ENCODE data around the gene STUB1.

STUB1 gene

DNA sequence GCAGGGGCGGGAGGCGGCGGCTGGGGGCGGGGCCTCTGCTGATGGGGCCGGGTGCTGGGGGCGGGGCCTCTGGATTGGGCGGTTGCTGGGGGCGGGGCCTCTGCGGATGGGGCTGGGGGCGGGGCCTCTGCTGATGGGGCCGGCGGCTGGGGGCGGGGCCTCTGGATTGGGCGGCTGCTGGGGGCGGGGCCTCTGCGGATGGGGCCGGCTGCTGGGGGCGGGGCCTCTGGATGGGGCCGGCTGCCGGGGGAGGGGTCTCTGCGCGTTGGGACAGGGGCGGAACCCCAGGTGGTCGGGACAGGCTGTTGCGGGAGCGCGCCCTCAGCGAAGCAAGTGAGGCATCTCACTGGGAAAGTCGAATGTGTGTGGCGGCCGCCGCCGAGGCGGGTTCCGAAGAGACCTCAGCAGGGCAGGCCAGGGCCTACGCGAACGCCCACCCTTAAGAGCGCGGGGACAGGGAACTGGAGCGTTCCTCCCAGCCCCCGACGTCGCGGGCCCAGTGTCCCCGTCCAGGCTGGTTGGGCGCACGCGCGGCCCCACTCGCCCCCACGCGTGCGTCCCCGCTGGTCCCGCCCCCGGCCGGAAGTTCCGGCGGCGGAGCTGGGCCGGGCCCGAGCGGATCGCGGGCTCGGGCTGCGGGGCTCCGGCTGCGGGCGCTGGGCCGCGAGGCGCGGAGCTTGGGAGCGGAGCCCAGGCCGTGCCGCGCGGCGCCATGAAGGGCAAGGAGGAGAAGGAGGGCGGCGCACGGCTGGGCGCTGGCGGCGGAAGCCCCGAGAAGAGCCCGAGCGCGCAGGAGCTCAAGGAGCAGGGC lies at the start of gene STUB1:
TSS of gene STUB1 (plus strand) at position 597 of the 811 bp plus-strand sequence. CDS start at position 713, 116 bp downstream.
- H3K4me3 ChIP-seq (ENCODE audit: low read length) = peak within 1 kb of the TSS; percentile 95
- TF ChIP-seq ZNF274 (IDR thresholded peaks at IDR 0.05; ENCODE audit: low read depth, low read length) = no peak

DNA sequence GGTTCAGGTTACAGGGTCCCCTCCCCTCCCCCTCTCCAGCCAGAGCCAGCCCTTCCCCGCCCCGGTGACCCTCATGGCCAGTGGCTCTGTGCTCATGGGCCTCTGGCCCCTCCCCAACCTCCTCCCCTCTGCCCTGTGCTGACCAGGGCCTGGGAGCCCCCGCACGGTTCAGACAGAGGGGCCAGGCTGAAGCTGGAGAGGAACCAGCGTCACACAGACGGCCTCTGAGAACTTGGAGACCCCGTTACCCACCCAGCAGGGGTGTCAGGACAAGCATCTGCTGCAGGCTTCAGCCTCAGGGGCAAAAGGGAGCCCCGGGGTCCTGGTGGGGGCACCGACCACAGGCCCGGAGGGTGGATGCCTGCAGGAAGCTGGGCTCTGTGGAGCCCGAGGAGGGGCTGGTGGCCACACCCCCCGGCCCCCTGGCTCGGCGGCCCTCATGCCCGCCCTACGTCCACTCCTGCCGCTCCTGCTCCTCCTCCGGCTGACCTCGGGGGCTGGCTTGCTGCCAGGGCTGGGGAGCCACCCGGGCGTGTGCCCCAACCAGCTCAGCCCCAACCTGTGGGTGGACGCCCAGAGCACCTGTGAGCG lies 49.3 kb upstream of the STUB1 start, which contains the start of gene WFIKKN1:
TSS of gene WFIKKN1 (plus strand) at position 171 of the 591 bp plus-strand sequence. CDS start at position 440, 269 bp downstream.
- H3K4me3 ChIP-seq (ENCODE audit: low read length) = no peak within 1 kb of the TSS
- TF ChIP-seq ZNF274 (IDR thresholded peaks at IDR 0.05; ENCODE audit: low read depth, low read length) = no peak

DNA sequence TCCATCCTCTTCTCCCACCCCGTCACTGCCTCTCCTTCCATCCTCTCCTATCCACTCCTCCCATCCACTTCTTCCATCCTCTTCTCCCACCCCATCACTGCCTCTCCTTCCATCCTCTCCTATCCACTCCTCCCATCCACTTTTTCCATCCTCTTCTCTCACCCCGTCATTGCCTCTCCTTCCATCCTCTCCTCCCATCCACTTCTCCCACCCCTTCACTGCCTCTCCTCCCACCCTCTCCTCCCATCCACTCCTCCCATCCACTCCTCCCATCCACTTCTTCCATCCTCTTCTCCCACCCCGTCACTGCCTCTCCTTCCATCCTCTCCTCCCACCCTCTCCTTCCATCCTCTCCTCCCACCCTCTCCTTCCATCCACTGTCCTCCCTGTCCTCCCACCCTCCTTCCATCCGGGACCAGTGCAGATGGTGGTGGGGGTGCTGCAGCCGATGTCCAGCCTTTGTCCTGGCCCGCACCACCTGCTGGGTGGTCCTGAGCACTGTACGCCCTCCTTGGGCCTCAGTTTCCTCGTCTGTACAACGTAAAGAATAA lies 48.3 kb upstream of the STUB1 start:
- no peak for TF ChIP-seq ZNF274 (IDR thresholded peaks at IDR 0.05; ENCODE audit: low read depth, low read length)
- H3K4me3 ChIP-seq (ENCODE audit: low read length) = no peak overlapping the region

DNA sequence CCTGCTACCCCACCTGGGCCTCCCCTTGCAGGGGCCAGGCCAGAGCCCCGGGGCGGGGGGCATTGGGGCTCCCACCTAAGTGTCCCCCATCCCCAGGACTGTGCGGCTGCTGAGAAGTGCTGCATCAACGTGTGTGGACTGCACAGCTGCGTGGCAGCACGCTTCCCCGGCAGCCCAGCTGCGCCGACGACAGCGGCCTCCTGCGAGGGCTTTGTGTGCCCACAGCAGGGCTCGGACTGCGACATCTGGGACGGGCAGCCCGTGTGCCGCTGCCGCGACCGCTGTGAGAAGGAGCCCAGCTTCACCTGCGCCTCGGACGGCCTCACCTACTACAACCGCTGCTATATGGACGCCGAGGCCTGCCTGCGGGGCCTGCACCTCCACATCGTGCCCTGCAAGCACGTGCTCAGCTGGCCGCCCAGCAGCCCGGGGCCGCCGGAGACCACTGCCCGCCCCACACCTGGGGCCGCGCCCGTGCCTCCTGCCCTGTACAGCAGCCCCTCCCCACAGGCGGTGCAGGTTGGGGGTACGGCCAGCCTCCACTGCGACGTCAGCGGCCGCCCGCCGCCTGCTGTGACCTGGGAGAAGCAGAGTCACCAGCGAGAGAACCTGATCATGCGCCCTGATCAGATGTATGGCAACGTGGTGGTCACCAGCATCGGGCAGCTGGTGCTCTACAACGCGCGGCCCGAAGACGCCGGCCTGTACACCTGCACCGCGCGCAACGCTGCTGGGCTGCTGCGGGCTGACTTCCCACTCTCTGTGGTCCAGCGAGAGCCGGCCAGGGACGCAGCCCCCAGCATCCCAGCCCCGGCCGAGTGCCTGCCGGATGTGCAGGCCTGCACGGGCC lies 47.5 kb upstream of the STUB1 start:
- TF ChIP-seq ZNF274 (IDR thresholded peaks at IDR 0.05; ENCODE audit: low read depth, low read length) = no peak
- no peak overlapping the region for H3K4me3 ChIP-seq (ENCODE audit: low read length)

DNA sequence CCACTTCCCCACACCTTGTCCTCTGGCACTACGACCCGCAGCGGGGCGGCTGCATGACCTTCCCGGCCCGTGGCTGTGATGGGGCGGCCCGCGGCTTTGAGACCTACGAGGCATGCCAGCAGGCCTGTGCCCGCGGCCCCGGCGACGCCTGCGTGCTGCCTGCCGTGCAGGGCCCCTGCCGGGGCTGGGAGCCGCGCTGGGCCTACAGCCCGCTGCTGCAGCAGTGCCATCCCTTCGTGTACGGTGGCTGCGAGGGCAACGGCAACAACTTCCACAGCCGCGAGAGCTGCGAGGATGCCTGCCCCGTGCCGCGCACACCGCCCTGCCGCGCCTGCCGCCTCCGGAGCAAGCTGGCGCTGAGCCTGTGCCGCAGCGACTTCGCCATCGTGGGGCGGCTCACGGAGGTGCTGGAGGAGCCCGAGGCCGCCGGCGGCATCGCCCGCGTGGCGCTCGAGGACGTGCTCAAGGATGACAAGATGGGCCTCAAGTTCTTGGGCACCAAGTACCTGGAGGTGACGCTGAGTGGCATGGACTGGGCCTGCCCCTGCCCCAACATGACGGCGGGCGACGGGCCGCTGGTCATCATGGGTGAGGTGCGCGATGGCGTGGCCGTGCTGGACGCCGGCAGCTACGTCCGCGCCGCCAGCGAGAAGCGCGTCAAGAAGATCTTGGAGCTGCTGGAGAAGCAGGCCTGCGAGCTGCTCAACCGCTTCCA lies 46.7 kb upstream of the STUB1 start:
- no peak for TF ChIP-seq ZNF274 (IDR thresholded peaks at IDR 0.05; ENCODE audit: low read depth, low read length)
- H3K4me3 ChIP-seq (ENCODE audit: low read length) = no peak overlapping the region

DNA sequence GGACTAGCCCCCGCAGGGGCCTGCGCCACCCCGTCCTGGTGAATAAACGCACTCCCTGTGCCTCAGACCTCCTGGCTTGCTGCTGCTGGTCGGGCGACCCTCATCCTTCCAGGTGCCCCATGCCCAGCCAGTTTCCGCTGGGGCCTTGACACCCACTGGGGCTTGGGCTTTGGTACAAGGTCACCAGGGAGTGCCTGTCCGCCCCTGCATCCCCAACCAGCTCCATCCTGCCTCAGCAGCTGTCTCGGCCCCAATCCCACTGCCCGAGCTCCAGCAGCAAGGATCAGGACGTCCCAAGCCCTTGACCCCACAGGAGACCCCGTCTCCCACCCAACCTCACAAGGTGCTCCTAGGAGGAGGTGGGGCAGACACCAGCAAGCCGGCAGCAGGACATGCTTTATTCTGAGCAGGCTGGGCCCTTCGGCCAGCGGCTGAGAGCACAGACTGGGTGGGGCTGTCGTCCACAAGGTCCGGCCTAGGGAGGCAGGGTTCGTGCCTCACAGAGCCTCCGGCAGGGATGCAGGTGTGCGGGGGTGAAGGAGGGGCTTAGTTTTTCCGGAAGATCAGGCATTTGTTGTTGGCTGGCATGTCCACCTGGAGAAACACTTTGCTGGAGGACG lies 46.0 kb upstream of the STUB1 start:
- TF ChIP-seq ZNF274 (IDR thresholded peaks at IDR 0.05; ENCODE audit: low read depth, low read length) = no peak
- H3K4me3 ChIP-seq (ENCODE audit: low read length) = no peak overlapping the region

DNA sequence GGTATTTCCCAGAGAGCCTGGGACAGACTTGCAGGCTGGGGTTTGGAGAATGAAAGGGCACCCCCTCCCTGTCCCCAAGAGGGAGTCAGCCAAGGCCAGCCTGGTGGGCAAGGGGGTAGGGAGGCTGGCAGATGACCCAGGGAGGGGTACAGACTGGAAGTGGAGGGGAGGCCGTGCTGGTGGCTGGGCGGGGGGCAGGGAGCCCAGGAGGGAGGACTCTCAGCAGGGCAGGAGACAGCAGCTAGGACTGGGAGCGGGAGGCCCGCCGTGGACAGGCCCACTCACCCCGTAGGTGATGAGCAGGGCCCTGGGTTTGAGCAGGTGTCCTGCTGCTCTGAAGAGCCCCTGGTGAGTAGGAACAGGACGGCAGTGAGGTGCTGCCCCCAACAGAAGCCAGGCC lies 45.2 kb upstream of the STUB1 start:
- H3K4me3 ChIP-seq (ENCODE audit: low read length) = peak overlapping the region; percentile 65; the same call in 1 of the 2 replicates
- no peak for TF ChIP-seq ZNF274 (IDR thresholded peaks at IDR 0.05; ENCODE audit: low read depth, low read length)

DNA sequence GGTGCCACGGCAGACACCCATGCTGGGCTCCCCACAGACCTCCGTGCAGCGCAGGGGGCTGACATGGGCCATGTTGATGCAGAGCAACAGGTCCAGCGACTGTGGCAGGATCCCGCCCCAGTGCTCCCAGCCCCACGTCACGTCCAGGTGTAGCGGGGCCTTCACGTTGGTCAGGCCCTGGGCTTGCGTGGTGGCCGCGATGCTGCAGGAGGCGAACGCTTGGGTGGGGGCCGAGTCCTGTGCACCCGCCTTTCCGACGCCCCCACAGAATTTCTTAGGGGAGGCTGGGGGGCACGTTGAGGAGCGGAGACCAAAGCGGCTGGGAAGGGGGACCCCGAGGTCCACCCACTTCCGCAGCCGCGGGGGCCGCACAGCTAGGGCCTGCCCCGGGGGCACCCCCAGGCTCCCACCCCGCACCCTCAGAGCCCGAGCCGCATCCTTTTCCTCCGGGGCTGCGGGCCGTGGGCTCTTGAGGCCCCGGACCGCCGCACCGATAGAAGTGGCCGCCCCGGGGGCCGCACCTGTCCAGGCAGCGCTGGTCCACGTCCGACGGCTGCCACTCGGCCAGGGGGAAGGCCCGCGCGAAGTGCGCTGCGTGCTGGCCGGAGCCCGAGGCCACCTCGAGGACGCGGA lies 44.5 kb upstream of the STUB1 start:
- TF ChIP-seq ZNF274 (IDR thresholded peaks at IDR 0.05; ENCODE audit: low read depth, low read length) = no peak
- H3K4me3 ChIP-seq (ENCODE audit: low read length) = peak overlapping the region; percentile 65

DNA sequence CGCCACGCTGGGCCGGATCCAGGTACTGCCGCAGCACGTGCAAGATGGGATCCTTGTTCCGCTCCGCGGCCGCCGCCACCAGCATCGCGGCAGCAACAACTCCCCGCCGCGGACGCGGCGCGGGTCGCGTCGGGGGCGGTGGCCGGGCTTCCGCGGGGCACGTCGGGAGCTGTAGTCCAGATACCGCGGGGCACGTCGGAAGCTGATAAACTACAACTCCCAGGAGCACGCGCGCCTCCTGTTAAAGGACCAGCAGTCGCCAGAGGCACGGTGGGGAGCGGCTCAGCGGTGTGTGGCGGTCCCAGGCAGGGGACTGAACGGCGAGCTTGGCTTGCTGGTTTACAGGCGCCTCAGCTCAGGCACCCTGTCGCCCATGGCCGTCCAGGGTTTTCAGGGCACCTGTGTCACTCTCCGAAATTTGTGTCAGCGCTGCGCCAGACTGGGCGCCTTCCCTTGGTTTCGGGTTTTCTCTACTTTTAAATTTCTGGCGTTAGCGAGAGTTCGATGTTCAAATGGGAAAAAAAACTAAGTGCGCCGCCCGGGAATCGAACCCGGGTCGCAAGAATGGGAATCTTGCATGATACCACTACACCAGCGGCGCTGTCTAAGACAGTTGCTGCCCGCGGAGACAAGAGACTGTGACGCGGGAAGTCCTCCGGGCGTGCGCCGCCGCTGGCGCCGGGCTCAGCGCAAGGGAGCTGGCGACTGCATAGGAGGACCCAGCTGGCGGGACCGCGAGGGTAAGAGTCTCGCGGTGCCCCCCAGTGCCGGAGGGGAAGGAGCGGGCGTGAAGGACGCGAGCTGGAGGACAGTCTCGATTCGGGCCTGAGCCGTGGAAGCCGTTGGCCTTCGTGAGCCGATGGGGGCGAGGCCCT lies 43.8 kb upstream of the STUB1 start, which contains the start of gene METTL26:
TSS of gene METTL26 (minus strand) at position 100 of the 875 bp plus-strand sequence. CDS start at position 85, 15 bp downstream.
- no peak for TF ChIP-seq ZNF274 (IDR thresholded peaks at IDR 0.05; ENCODE audit: low read depth, low read length)

DNA sequence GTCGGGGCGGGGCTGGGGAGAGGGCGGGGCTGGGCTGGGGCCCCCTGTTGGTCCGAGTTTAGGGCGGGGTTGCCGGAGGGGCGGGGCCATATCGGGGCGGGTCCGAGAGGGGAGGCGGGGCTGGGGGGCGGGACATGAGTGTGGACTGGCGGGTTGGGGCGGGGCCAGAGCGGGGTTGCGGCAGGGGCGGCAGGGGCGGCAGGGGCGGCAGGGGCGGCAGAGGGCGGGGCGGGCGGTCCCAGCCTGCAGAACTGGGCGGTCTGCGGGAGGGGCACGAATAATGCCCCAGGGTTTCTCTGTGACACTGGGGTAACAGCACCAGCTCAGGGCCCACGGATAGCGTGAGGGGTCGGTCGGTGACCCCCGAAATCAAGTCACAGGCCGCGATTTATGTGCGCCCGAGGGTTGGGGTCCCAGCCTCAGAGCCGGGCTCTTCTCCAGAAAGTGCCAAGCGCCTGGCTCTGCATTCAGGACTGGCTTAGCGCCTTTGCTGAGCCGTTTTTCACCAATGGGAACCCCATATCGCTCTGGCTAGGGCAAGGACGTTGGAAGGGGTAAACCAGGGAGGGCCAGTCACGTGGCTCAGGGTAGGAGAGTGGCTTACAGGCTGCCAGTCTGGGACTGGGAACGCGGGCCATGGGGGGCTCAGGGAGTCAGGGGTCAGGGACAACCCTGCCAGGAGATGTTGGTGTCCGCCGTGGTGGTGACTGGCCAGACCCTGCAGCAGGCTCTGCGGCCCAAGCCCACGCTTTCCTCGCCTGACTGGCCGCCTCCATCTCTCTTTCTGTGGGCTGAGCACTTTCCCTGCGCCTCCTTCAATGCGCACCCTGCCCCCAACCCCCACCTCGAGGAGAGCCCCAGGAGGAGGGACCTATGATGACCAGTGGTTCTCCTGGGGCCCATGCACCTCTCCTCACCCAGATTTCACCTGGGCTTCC lies 42.9 kb upstream of the STUB1 start:
- peak overlapping the region; percentile 33; the same call in 1 of the 2 replicates for H3K4me3 ChIP-seq (ENCODE audit: low read length)

More for the DNA sequence above, 43.8 kb upstream of the STUB1 start, which contains the start of gene METTL26:
- peak within 1 kb of the TSS; percentile 65 for H3K4me3 ChIP-seq (ENCODE audit: low read length)

More for the DNA sequence above, 42.9 kb upstream of the STUB1 start:
- TF ChIP-seq ZNF274 (IDR thresholded peaks at IDR 0.05; ENCODE audit: low read depth, low read length) = no peak
